Amniotic stem cell (primary cell): ENCODE measurements around the gene CPSF6.
"Not testable (repeated sequence)": the region's sequence is repeated elsewhere in the genome, so short reads cannot be mapped to it uniquely, and the experiment has no call there.

Experiments
- DNase-seq: peaks from one replicate; lab custom pipeline; 2025; lab: John Stamatoyannopoulos, UW

CPSF6 gene

GRCh38 chr12:69239352-69239921, at the start of gene CPSF6:
Gene CPSF6, plus strand, starts transcription at chr12:69239569. Its CDS starts 78 bp downstream, at chr12:69239647.
- DNase-seq, result peak; percentile 84

- no peak for DNase-seq
Observed at GRCh38 chr12:69196302-69197288, 42.8 kb upstream of the CPSF6 start.

GRCh38 chr12:69199976-69200375, 39.4 kb upstream of the CPSF6 start:
- not testable (repeated sequence) for DNase-seq

GRCh38 chr12:69204191-69204590, 35.2 kb upstream of the CPSF6 start:
- DNase-seq, result no peak

GRCh38 chr12:69210661-69211060, 28.7 kb upstream of the CPSF6 start:
- DNase-seq, result no peak

- no peak for DNase-seq
Observed at GRCh38 chr12:69211160-69211559, 28.2 kb upstream of the CPSF6 start.

- no peak for DNase-seq
Observed at GRCh38 chr12:69214169-69214568, 25.2 kb upstream of the CPSF6 start.

- DNase-seq, result no peak
Observed at GRCh38 chr12:69225251-69225910, 14.0 kb upstream of the CPSF6 start.

GRCh38 chr12:69231479-69231878, 7.9 kb upstream of the CPSF6 start:
- DNase-seq, result no peak

GRCh38 chr12:69238589-69239351, 599 bp upstream of the CPSF6 start:
- DNase-seq, result no peak

- DNase-seq, result no peak
Observed at GRCh38 chr12:69239922-69240630, 707 bp downstream of the CPSF6 start.

GRCh38 chr12:69240631-69240995, 1.2 kb downstream of the CPSF6 start:
- no peak for DNase-seq

- no peak for DNase-seq
Observed at GRCh38 chr12:69241438-69242092, 2.2 kb downstream of the CPSF6 start.

GRCh38 chr12:69243099-69244084, 4.0 kb downstream of the CPSF6 start:
- DNase-seq, result no peak

- DNase-seq, result no peak
Observed at GRCh38 chr12:69247268-69248018, 8.1 kb downstream of the CPSF6 start.

GRCh38 chr12:69252033-69252432, 12.7 kb downstream of the CPSF6 start:
- DNase-seq, result no peak

- no peak for DNase-seq
Observed at GRCh38 chr12:69254046-69254445, 14.7 kb downstream of the CPSF6 start.

- DNase-seq, result no peak
Observed at GRCh38 chr12:69254862-69255261, 15.5 kb downstream of the CPSF6 start.

- DNase-seq, result no peak
Observed at GRCh38 chr12:69258655-69259054, 19.3 kb downstream of the CPSF6 start.
